ENCODE measurements around the gene CRMP1. TPM values are rescaled to one million over a fixed set of nuclear protein-coding genes. Genes with fewer than 3 reads are reported as not detected.

CRMP1 gene
- total and polyA plus RNA-seq, 2 donors (not counting 3 experiments of a cell fraction or from before 2014, with no cell fraction given), result 0.06 TPM; not detected in 1

- DNase-seq (ENCODE audit: low read depth, low spot score), result no peak
- TF ChIP-seq, protein P1, sequence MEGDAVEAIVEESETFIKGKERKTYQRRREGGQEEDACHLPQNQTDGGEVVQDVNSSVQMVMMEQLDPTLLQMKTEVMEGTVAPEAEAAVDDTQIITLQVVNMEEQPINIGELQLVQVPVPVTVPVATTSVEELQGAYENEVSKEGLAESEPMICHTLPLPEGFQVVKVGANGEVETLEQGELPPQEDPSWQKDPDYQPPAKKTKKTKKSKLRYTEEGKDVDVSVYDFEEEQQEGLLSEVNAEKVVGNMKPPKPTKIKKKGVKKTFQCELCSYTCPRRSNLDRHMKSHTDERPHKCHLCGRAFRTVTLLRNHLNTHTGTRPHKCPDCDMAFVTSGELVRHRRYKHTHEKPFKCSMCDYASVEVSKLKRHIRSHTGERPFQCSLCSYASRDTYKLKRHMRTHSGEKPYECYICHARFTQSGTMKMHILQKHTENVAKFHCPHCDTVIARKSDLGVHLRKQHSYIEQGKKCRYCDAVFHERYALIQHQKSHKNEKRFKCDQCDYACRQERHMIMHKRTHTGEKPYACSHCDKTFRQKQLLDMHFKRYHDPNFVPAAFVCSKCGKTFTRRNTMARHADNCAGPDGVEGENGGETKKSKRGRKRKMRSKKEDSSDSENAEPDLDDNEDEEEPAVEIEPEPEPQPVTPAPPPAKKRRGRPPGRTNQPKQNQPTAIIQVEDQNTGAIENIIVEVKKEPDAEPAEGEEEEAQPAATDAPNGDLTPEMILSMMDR (IDR thresholded peaks at IDR 0.05; ENCODE audit: extremely low read depth in 1 of 2, insufficient read depth in 1 of 2, low read depth in 1 of 2, low read length in 2 of 2), result no peak
- TF ChIP-seq FOS (IDR thresholded peaks at IDR 0.05; ENCODE audit: borderline replicate concordance, insufficient read depth, low read length) (no peak), POLR2AphosphoS5 (IDR thresholded peaks at IDR 0.05; ENCODE audit: insufficient read depth, low read depth, low read length) (no peak), MYC (IDR thresholded peaks at IDR 0.05; ENCODE audit: low read depth, low read length) (no peak), EZH2 (IDR thresholded peaks at IDR 0.05; ENCODE audit: borderline replicate concordance, low read depth, low read length, severe bottlenecking) (no peak), GATA2 (IDR thresholded peaks at IDR 0.05; ENCODE audit: insufficient read depth, insufficient read length, low read depth, low read length) (no peak), JUN (IDR thresholded peaks at IDR 0.05; ENCODE audit: borderline replicate concordance, insufficient read depth, insufficient read length, low read depth) (no peak), POLR2A (IDR thresholded peaks at IDR 0.05; ENCODE audit: low read depth, low read length) (no peak)
- TF ChIP-seq, protein P2, sequence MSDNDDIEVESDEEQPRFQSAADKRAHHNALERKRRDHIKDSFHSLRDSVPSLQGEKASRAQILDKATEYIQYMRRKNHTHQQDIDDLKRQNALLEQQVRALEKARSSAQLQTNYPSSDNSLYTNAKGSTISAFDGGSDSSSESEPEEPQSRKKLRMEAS (IDR thresholded peaks at IDR 0.05; ENCODE audit: insufficient read depth, insufficient read length), result no peak
- no peak overlapping the region for H3K27ac ChIP-seq (ENCODE audit: insufficient read depth, low read depth, low read length)
- H3K4me3 ChIP-seq (replicated peaks in 1 of 3; ENCODE audit: insufficient read depth in 1 of 3, low read depth in 1 of 3, low read length in 3 of 3), result no peak overlapping the region
- H3K79me2 ChIP-seq (ENCODE audit: control insufficient read depth, insufficient read depth, low read length), result no peaks in the 10 kb centered on the region
- peaks cover 0 to 29% of the 10 kb centered on the region in 2 experiments for H3K36me3 ChIP-seq (ENCODE audit: control insufficient read depth in 2 of 2, extremely low read depth in 1 of 2, insufficient read depth in 2 of 2, low read length in 2 of 2)
- no peaks in the 10 kb centered on the region for H3K9me1 ChIP-seq (replicated peaks; ENCODE audit: control insufficient read depth, extremely low read depth, insufficient read depth, low read length)
- CTCF ChIA-PET, result no interaction called here
- no peaks in the 10 kb centered on the region for H3K4me1 ChIP-seq (ENCODE audit: control insufficient read depth, extremely low read depth, insufficient read depth, low read length)
- H3K9me3 ChIP-seq (replicated peaks; ENCODE audit: control insufficient read depth, insufficient read depth, low read length), result no peaks in the 10 kb centered on the region
- H4K20me1 ChIP-seq (replicated peaks; ENCODE audit: control insufficient read depth, extremely low read depth, insufficient read depth, low read length), result no peaks in the 10 kb centered on the region
- no TSS peak for BruUV-seq (replicated peaks)
- H3K4me2 ChIP-seq (ENCODE audit: insufficient read depth, low read length), result no peak overlapping the region
- H3K27me3 ChIP-seq (ENCODE audit: control insufficient read depth in 2 of 2, insufficient read depth in 2 of 2, low read length in 2 of 2), result no peaks in the 10 kb centered on the region
- no peak overlapping the region for H3K9ac ChIP-seq (replicated peaks; ENCODE audit: extremely low read depth, insufficient read depth, low read length)
- no peak overlapping the region for H2AFZ ChIP-seq (ENCODE audit: low read depth, low read length)
- intact Hi-C loops (cut with micrococcal nuclease), result no loop called here
- dilution Hi-C loops (cut with MboI; ENCODE audit: extremely low pct_ligation_motif_present, low sequenced_read_pairs), result no loop called here
- POLR2A ChIA-PET, result no interaction called here
- FAIRE-seq, result no peak
Measured at GRCh38 chr4:5816101-5816500, 76.8 kb downstream of the CRMP1 start.
